HL-60 (cell line): ENCODE measurements around the gene TMEM130.
A peak's percentile ranks its signal among the peaks of the same experiment; 100 is the strongest.

Experiments
- DNase-seq, 2 experiments: peaks; one replicate each; pipeline ENCODE4 v3.0.0-alpha.2; 2010 to 2020; ENCODE audit warnings: low read depth in 1 of 2, low spot score in 1 of 2
- H3K27ac ChIP-seq: fragments of 250-450 bp; sonication (Bioruptor Pico); replicated peaks from 2 replicates; pipeline ENCODE4 v1.5.1; 2020; ENCODE audit warnings: mild to moderate bottlenecking, moderate library complexity
- H3K27me3 ChIP-seq: fragments of 250-450 bp; sonication (Bioruptor Pico); 2 replicates; pipeline ENCODE4 v1.5.1; 2021; ENCODE audit warnings: mild to moderate bottlenecking, moderate library complexity; ENCODE audit not compliant: insufficient read depth, poor library complexity, severe bottlenecking
- H3K4me3 ChIP-seq: replicated peaks from 2 replicates; pipeline ENCODE4 v1.5.1; 2011; ENCODE audit warnings: mild to moderate bottlenecking, control low read depth, low read length; ENCODE audit not compliant: insufficient read depth
- GABPA ChIP-seq: IDR thresholded peaks from 2 replicates; pipeline ENCODE4 v1.6.1; 2012; ENCODE audit warnings: low read depth
- POLR2AphosphoS5 ChIP-seq: IDR thresholded peaks from 2 replicates; pipeline ENCODE4 v1.6.1; 2012; ENCODE audit warnings: low read depth
- SPI1 ChIP-seq: IDR thresholded peaks from 2 replicates; pipeline ENCODE4 v1.6.1; 2012; ENCODE audit warnings: low read depth, mild to moderate bottlenecking, borderline replicate concordance
- TF ChIP-seq, protein P1 (sequence below): IDR thresholded peaks from one replicate; pipeline ENCODE4 v1.5.1; 2011; ENCODE audit warnings: low read length, control low read depth, inconsistent platforms; ENCODE audit not compliant: insufficient read depth
- TF ChIP-seq, protein P2 (sequence below): IDR thresholded peaks from 2 replicates; pipeline ENCODE4 v1.6.1; 2012; ENCODE audit warnings: low read depth; ENCODE audit not compliant: insufficient replicate concordance

TMEM130 gene

DNA sequence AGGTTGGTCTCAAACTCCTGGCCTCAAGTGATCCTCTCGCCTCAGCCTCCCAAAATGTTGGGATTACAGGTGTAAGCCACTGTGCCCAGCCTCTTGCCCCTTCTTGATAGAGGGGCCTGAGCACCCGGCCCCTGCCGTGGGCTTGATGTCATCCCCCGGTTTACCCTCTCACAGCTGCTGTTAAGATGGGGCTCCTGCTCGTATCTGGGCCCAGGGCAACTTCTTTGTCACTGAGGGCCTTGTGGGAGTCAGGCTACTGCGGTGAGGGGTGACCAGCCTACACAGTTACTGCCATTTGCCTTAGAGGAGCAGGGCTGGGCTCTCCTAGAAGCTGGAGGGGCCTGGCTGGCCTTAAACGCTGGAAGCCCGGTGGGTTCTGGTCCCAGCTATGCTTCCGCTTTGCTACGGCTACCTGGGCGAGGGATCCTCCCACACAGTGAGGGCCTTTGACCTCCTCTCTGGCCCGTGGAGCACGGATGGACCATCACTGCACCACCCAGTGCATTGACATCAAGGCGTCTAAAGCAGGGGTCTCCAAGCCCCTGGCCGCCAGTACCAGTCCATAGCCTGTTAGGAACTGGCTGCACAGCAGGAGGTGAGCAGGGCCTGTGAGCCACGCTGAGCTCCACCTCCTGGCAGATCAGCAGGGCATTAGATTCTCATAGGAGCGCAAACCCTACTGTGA is 1.1 kb upstream of the TMEM130 start:
- no peak for DNase-seq
- H3K4me3 ChIP-seq: no peak overlapping the region

DNA sequence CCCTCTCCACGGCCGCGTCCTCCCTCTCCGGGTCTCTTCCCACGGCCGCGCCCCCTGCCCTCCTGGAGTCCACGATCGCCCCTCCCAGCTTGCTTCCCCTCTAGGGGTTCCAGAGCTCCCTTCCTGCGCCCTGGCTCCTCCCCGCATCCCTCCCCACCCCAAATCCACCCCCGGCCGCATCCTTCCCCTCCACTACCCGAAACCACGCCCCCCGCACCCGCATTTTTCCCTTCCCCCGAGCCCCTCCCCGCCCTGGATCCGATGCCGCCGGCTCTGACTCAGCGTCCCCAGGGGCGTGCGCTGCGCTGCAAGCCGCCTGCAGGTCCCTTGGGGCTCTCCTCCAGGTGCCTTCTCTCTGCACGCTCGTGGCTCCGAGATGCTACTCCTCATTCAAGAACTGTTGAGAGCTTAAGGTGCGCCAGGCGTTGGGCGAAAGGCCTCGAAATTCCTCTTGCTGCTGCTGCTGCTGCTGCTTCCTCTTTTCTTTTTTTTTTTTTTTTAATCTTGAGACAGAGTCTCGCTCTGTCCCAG is 372 bp upstream of the TMEM130 start:
- DNase-seq: peak; percentile 53 to 63
- Histone ChIP-seq H3K4me3 (peak overlapping the region; percentile 28), H3K27ac (no peak overlapping the region), H3K27me3 (peaks cover 14% of the 10 kb centered on the region)
- TF ChIP-seq POLR2AphosphoS5 (no peak), GABPA (no peak), SPI1 (peak; percentile 46; the same call in 1 of the 2 replicates)
- TF ChIP-seq, protein P1, sequence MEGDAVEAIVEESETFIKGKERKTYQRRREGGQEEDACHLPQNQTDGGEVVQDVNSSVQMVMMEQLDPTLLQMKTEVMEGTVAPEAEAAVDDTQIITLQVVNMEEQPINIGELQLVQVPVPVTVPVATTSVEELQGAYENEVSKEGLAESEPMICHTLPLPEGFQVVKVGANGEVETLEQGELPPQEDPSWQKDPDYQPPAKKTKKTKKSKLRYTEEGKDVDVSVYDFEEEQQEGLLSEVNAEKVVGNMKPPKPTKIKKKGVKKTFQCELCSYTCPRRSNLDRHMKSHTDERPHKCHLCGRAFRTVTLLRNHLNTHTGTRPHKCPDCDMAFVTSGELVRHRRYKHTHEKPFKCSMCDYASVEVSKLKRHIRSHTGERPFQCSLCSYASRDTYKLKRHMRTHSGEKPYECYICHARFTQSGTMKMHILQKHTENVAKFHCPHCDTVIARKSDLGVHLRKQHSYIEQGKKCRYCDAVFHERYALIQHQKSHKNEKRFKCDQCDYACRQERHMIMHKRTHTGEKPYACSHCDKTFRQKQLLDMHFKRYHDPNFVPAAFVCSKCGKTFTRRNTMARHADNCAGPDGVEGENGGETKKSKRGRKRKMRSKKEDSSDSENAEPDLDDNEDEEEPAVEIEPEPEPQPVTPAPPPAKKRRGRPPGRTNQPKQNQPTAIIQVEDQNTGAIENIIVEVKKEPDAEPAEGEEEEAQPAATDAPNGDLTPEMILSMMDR: no peak
- TF ChIP-seq, protein P2, sequence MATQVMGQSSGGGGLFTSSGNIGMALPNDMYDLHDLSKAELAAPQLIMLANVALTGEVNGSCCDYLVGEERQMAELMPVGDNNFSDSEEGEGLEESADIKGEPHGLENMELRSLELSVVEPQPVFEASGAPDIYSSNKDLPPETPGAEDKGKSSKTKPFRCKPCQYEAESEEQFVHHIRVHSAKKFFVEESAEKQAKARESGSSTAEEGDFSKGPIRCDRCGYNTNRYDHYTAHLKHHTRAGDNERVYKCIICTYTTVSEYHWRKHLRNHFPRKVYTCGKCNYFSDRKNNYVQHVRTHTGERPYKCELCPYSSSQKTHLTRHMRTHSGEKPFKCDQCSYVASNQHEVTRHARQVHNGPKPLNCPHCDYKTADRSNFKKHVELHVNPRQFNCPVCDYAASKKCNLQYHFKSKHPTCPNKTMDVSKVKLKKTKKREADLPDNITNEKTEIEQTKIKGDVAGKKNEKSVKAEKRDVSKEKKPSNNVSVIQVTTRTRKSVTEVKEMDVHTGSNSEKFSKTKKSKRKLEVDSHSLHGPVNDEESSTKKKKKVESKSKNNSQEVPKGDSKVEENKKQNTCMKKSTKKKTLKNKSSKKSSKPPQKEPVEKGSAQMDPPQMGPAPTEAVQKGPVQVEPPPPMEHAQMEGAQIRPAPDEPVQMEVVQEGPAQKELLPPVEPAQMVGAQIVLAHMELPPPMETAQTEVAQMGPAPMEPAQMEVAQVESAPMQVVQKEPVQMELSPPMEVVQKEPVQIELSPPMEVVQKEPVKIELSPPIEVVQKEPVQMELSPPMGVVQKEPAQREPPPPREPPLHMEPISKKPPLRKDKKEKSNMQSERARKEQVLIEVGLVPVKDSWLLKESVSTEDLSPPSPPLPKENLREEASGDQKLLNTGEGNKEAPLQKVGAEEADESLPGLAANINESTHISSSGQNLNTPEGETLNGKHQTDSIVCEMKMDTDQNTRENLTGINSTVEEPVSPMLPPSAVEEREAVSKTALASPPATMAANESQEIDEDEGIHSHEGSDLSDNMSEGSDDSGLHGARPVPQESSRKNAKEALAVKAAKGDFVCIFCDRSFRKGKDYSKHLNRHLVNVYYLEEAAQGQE: no peak

More for the DNA sequence above, 1.1 kb upstream of the TMEM130 start:
- peaks cover 14% of the 10 kb centered on the region for H3K27me3 ChIP-seq
- no peak for TF ChIP-seq GABPA
- H3K27ac ChIP-seq: no peak overlapping the region

DNA sequence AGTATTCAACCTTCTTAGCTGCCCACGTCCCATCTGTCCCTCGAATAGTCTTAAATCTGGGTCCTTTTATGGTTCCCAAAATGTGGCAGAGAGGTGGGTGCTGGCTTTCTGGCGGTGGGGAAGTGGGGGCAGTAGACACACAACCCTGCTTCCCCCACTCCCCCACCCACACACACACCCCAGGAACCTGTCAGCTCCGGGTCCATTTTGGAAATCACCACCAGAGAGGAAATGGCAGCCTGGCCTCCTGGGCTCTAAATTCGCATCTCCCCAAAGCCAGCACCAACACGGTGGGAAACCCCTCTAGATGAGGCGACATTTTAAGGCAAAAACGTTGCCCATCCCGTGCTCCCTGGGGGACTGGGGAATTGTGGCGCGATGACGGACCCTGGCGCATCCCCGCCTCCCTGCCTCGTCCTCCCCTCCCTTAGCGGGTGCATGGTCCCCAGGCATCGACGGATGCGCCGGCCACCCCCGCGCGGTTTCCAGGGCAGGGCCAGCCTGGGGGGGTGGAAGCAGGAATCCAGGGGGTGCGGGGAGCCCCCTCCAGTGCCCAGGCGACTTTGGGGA is 702 bp downstream of the TMEM130 start:
- H3K27ac ChIP-seq: no peak overlapping the region
- no peak for DNase-seq
- no peak for TF ChIP-seq POLR2AphosphoS5
- TF ChIP-seq, protein P1: no peak
- no peak for TF ChIP-seq GABPA
- no peak for TF ChIP-seq SPI1
- TF ChIP-seq, protein P2: no peak
- peaks cover 14% of the 10 kb centered on the region for H3K27me3 ChIP-seq
- H3K4me3 ChIP-seq: no peak overlapping the region

DNA sequence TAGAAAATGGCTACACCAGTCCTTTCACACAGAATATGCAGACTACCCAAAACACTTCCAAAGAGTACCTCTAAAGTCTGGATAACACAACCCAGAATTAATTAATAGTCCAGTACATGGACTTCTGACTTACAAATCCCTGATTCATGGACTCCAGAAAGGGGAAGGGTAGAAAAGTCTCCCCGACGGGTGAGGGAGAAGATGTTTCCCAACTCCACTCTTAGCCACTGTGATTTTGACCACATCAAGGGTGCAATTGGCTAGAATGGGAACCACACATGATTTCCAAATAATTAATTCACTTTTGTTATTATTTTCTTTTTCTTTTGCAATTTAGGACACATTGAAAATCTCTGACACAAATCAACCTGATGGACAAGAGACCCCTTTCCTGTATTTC is 1.4 kb downstream of the TMEM130 start:
- TF ChIP-seq GABPA: no peak
- TF ChIP-seq POLR2AphosphoS5: no peak
- TF ChIP-seq SPI1: no peak
- TF ChIP-seq, protein P2: no peak
- TF ChIP-seq, protein P1: no peak
- Histone ChIP-seq H3K4me3 (no peak overlapping the region), H3K27me3 (peaks cover 14% of the 10 kb centered on the region), H3K27ac (no peak overlapping the region)
- DNase-seq: peak in 1 of 2 experiments; percentile 30
